DMS153 (cell line): Measurements from ENCODE around the gene FXR2.

ENCODE experiments used
- DNase-seq: peaks from one replicate; lab custom pipeline; 2025; lab: John Stamatoyannopoulos, UW

FXR2 gene

DNA sequence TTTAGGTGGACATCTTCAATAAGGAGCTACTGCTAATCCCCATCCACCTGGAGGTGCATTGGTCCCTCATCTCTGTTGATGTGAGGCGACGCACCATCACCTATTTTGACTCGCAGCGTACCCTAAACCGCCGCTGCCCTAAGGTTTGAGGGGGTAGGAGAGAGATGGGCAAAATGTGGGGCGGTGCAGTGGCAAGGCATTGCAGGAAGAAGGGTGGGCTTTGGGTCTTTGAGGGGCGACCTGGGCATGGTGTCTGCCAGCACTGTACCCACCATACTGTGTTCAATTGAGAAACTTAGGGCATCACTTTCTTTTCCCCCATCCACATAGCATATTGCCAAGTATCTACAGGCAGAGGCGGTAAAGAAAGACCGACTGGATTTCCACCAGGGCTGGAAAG is 44.3 kb downstream of the FXR2 start:
- DNase-seq = no peak

DNA sequence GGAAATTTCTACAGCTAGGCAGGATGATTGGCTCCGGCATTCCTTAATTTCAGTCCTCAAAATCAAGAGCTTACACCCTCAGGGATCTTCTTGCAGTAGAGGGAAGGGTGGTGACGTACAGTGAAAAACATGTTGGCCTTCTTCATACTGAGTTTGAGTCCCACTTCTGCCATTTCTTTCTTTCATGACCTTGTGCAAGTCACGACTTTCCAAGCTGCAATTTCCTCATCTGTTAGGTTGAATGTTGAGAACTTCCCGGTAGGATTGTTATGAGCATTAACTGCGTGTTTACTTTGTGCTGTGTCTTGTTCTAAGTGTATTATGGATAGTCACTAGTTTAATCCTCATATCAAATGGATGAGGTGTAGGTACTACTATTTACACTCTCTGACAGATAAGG is 45.1 kb downstream of the FXR2 start:
- DNase-seq = no peak

DNA sequence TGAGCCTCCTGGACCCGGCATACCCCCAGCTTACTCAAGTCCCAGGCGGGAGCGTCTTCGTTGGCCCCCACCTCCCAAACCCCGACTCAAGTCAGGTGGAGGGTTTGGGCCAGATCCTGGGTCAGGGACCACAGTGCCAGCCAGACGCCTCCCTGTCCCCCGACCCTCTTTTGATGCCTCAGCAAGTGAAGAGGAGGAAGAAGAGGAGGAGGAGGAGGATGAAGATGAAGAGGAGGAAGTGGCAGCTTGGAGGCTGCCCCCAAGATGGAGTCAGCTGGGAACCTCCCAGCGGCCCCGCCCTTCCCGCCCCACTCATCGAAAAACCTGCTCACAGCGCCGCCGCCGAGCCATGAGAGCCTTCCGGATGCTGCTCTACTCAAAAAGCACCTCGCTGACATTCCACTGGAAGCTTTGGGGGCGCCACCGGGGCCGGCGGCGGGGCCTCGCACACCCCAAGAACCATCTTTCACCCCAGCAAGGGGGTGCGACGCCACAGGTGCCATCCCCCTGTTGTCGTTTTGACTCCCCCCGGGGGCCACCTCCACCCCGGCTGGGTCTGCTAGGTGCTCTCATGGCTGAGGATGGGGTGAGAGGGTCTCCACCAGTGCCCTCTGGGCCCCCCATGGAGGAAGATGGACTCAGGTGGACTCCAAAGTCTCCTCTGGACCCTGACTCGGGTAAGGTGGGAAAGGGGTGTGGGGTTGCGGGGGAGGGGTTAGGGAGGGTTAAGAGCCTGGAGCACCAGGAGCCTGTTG is 51.4 kb downstream of the FXR2 start:
- DNase-seq = no peak

DNA sequence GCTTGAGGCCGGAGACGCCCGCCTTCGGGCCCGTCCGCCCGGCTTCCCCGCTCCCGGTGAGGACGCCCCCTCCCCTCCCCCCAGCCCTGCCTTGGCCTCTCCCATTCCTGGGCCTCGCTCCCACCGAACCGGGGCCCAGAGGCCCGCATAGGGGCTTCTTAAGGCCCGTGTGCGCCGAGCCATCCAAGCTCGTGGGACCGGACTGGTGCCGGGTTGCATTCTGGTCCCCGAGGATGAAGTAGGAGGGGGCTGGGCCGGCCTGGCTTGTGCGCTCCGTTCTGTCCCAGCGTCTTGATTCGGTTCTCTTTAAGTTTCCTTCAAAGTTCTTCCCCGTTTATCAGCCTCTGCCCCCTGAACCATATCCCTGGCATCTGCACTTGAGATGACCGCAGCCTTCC is 52.5 kb downstream of the FXR2 start:
- DNase-seq = no peak

DNA sequence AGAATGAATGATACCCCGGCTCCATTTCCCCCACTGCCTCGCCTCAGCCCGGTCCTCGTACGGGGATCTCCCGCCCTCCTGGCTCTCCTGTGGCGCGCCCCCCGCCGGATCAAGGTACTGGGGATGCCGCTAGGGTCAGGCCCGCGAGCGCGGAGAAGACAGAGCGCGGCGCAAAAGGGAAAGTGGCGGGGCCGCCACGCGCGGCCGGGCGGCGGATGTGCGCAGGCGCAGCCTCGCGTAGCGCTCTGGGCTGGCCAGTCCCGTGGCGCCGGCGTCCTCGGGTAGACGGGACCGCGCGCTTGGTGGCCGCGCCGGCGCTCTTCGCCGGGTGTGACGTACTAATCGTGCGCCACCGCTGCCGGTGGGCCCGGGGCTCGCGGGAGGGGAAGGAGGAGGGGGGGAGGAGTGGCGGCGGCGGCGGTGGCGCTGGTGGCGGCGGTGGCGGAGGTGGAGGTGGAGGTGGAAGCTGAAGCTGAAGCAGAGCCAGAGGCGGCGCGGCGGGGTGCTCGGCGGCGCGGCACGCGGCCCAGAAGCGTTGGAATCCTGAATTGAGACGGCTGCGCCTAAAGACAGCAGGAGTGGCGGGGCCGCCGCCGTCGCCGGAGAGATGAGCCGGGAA is 53.0 kb downstream of the FXR2 start, which contains the start of gene SENP3:
SENP3 (plus strand) TSS at position 331 of the 619 bp plus-strand sequence. CDS start 1,158 bp downstream, outside the sequence.
- peak; percentile 41 for DNase-seq

DNA sequence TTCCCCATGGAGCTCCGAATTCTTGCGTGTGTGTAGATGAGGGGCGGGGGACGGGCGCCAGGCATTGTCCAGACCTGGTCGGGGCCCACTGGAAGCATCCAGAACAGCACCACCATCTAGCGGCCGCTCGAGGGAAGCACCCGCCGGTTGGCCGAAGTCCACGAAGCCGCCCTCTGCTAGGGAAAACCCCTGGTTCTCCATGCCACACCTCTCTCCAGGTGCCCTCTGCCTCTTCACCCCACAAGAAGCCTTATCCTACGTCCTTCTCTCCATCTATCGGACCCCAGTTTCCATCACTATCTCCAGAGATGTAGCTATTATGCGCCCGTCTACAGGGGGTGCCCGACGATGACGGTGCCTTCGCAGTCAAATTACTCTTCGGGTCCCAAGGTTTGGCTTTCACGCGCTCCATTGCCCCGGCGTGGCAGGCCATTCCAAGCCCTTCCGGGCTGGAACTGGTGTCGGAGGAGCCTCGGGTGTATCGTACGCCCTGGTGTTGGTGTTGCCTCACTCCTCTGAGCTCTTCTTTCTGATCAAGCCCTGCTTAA is 53.6 kb downstream of the FXR2 start:
- DNase-seq = peak; percentile 54

DNA sequence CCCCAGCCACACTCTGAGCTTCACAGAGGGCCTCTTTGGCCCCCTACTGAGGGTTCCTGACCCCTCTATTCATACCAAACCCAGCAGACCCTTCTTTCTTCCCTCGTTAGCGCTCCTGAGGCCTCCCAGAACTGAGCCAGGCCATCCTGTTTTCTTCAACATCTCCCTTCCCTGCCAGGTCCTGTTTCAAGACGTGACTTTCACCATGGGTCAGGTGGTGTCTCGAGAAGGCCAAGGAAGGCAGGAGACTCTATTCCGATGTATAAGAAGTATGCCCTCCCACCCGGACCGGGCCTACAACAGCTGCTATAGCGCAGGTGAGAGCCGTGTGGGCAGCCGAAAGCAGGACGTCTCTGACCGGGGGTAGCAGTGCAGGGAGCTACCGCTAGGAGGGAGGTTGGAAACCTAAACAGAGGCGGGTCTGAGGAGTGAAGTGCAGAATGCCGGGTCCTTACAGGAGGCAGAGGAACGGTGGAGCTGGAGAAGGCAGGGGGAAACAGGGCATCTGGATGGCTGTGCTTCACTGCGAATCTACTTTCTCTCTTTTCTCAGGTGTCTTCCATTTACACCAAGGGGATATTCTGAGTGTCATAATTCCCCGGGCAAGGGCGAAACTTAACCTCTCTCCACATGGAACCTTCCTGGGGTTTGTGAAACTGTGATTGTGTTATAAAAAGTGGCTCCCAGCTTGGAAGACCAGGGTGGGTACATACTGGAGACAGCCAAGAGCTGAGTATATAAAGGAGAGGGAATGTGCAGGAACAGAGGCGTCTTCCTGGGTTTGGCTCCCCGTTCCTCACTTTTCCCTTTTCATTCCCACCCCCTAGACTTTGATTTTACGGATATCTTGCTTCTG is 54.3 kb downstream of the FXR2 start:
- peak; percentile 41 for DNase-seq

DNA sequence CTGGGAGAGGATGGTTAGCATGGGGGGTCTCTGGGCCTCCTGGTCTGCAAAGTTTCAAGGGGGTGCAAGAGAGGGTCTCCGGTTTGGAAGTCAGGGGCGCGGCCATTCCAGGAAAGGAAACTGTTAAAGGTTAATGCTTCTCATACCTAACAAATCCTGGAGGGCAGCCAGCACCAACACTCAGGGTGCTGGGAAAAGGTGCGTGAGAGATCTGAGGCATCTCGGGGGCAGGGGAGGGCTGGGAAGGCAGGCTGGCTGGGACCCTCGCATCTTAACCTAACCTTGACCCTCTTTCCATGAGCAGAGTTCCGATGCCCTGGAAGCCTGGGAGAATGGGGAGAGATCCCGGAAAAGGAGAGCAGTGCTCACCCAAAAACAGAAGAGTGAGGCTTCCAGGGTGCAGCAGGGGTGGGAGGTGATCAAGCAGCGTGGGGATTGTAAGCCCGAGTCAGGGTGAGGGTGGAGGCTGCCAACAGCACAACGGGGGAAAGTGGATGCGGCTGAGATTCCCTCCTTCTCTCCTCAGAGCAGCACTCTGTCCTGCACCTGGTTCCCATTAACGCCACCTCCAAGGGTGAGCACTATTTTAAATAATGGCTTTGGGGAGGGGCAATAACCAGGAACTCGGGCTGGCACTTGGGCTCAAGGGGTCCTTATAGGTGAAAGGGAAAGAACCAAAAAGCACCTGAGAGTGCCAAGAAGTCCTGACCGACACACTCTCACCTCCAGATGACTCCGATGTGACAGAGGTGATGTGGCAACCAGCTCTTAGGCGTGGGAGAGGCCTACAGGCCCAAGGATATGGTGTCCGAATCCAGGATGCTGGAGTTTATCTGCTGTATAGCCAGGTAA is 55.2 kb downstream of the FXR2 start:
- no peak for DNase-seq

DNA sequence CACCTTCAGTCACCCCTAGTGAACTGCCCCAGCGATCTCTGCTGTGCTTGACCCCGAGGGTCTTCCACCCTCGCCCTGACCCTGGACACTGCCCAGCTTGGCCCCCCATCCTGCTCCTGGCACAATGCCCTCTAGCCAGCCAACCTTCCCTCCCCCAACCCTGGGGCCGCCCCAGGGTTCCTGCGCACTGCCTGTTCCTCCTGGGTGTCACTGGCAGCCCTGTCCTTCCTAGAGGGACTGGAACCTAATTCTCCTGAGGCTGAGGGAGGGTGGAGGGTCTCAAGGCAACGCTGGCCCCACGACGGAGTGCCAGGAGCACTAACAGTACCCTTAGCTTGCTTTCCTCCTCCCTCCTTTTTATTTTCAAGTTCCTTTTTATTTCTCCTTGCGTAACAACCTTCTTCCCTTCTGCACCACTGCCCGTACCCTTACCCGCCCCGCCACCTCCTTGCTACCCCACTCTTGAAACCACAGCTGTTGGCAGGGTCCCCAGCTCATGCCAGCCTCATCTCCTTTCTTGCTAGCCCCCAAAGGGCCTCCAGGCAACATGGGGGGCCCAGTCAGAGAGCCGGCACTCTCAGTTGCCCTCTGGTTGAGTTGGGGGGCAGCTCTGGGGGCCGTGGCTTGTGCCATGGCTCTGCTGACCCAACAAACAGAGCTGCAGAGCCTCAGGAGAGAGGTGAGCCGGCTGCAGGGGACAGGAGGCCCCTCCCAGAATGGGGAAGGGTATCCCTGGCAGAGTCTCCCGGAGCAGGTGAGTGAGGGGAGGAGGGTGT is 56.0 kb downstream of the FXR2 start, which contains the start of gene TNFSF13:
TNFSF13 (plus strand) TSS at position 207 of the 776 bp plus-strand sequence; CDS start at position 497, 290 bp downstream.
- no peak for DNase-seq

DNA sequence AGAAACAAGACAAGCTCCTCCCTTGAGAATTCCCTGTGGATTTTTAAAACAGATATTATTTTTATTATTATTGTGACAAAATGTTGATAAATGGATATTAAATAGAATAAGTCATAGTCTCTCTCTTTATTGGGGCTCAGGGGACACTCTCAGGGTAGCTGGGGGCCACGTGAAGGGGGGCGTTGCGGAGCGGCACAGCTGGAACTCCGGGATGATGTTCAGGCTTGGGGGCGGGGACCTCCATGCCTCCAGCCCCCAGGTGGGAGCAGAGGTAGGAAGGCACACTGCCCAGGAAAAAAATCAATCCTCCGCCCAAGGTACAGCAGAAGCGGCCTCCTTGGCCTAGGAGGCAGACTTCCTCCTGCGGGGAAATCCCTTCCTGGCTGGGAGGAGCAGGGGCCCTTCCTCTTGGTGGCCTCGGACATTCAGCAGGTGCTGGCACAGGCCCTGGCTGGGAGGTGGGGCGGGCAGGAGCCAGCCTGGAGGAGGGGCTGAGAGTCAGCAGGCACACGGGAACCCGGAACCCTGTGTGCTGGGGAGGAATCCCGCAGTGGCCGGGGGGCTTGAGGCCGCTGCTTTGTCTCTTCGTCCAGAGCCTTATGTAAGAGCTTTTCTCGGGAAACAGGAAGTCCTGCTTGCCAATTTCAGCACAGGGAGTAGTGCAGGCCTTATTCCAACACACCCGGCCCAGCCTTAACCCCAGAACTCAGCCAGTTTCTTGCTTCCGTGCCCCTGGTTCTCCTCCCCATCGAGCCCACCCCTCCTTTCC is 56.7 kb downstream of the FXR2 start:
- DNase-seq = peak; percentile 64

DNA sequence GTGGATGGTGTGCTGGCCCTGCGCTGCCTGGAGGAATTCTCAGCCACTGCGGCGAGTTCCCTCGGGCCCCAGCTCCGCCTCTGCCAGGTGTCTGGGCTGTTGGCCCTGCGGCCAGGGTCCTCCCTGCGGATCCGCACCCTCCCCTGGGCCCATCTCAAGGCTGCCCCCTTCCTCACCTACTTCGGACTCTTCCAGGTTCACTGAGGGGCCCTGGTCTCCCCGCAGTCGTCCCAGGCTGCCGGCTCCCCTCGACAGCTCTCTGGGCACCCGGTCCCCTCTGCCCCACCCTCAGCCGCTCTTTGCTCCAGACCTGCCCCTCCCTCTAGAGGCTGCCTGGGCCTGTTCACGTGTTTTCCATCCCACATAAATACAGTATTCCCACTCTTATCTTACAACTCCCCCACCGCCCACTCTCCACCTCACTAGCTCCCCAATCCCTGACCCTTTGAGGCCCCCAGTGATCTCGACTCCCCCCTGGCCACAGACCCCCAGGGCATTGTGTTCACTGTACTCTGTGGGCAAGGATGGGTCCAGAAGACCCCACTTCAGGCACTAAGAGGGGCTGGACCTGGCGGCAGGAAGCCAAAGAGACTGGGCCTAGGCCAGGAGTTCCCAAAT is 57.4 kb downstream of the FXR2 start:
- DNase-seq = no peak

DNA sequence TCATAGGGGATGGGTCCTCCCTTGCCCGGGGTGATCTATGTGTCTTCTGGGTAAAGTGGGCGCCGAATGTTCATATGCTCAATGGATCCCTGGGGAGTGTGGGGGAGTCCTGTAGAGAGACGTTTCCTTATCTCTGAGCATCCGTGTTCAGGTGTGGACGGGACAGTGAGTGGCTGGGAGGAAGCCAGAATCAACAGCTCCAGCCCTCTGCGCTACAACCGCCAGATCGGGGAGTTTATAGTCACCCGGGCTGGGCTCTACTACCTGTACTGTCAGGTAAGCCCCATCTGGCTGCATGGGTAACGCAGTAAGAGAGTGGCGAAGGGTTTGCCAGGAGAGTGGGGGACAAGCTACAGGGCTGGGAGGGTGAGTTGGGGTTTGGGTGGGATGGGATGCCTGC is 58.1 kb downstream of the FXR2 start:
- DNase-seq = no peak

DNA sequence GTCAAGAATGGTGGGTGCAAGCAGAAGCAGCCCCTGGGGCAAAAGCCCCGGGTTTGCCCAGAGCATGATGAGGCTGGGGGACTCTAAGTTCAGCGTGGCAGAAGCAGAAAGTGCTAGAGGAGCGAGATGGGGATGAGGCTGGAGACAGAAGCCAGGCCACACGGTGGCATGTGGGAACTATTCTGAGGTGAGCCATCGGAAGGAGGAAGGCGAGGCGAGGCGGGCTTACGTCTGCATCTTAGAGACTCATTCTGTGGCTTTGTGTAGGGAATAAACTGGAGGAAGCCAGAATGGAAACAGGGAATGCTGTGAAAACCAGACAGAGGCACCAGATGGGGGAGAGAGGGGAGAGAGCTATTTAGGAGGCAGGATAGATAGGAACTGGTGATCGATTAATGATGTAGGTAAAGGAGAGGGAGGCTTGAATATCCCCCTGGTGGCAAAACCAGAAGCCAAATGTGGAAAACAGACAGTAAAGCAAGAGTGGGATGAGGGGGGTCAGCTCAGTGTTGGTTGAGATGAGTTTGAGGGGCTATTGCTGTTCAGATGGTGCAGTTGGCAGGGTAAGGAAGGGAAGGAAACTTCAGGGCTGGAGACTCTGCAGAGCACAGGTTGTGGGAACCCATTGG is 59.3 kb downstream of the FXR2 start:
- DNase-seq = no peak

DNA sequence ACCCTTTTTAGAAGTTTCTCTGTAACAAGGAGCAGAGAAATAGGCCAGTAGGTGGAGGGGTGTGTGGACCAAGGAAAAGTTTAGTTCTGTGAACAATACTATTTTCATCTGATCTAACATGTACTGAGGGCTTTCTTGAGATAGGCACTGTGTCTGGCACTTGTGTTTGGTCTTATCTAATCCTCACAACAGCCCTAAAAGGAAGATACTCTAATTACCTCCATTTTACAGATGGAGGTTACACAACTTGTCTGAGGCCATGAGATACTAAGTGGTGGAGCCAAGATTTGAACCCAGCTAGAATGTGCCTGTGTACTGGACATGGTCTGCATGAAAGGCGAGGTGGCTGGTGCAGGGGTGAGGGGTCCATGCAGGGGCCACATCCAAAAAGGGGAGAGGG is 61.3 kb downstream of the FXR2 start:
- DNase-seq = no peak

DNA sequence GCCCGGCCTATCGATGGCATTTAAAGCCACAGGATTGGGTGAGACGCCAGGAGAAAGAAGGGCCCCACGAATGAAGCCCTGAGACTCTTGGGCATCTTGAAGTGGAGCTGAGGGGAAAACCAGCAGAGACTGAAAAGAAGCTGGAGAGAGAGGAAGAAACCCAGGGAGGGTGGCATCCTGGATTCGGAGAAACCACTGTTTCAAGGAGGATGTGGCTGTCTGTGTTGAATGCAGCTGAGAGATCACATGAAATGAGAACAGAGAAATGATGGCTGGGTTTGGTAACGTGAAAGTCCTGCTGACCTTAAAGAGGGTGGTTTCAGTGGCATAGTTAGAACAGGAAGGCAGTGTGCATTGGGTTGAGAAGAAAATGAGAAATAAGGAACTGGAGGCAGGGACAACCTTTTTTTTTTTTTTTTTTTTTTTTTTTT is 62.1 kb downstream of the FXR2 start:
- no peak for DNase-seq

DNA sequence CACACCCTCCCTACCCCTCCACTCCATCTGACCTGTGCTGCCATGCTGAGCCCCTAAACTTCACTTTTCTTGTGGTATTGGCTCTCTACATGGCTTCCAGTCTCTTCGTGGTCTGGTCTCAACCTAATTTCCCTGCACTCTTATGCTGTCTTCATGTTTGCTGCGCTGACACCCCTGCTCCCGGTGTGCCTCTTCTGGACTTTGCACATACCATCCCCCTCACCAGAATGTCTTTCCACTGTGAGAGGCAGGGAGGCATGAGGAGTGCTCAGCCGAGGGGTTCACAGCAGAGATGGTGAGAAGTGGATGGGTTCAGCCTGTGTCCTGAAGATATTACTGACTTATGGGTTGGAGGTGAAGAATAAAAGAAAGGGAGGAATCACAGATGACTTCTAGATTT is 63.3 kb downstream of the FXR2 start:
- no peak for DNase-seq

DNA sequence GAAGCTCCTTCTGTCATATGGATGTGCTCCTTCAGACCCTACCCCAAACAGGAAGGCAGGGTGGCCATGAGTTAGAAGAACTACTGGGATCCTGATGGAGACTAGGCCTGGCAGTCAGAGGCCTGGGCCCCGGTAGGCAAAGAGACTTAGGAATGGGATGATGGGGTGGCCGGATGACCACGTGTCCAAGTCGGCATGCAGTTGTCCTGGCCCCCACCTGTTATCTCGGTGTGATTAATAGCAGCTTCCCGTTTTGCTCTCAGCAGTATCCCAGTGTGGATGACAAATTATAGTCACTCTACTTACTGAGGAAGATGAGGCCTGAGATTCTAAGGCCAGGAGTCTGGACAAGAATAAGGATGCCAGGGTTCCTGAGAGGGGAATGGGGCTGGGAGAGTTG is 64.4 kb downstream of the FXR2 start:
- DNase-seq = no peak

DNA sequence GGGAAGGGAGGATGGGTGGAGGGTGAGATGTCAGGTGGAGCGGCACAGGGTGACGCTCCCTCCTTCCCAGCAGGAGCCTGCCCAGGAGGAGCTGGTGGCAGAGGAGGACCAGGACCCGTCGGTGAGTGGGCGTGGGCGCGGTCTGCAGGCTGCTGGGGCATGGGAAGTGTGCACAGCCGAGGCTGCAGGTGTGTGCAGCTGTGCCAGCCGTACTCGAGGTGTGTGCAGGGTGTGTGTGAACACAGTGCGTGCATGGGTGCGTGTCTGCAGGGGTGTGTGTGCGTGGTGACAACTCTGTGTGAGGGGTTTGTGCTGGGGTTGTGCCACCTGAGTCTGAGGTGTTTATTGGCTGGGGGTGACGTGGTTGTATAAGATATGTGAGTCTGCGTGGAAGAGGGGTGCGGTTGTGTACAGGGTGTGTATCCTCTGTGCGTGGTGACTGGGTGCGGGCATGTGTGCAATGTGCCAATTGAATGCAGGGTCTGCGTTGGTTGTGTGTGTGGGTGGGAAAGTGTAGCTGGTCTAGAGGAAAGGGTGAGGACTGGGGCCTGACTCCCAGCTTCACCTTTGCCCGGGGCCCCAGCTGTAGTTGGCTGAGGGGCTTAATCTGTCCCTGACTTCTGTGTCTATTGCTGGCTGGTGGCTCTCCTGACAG is 65.2 kb downstream of the FXR2 start:
- DNase-seq = no peak
